DMS53 (cell line): ENCODE results near the gene RASA2.
A peak's percentile ranks its signal among the peaks of the same experiment; 100 is the strongest.
"Not testable (repeated sequence)": the region's sequence is repeated elsewhere in the genome, so short reads cannot be mapped to it uniquely, and the experiment has no call there.

ENCODE experiments used
- DNase-seq: peaks from one replicate; lab custom pipeline; 2025; lab: John Stamatoyannopoulos, UW

The RASA2 gene

GRCh38 chr3:141457624-141458236 is 29.1 kb upstream of the RASA2 start:
- peak; percentile 39 for DNase-seq

GRCh38 chr3:141459008-141459407 is 27.8 kb upstream of the RASA2 start:
- DNase-seq: no peak

GRCh38 chr3:141460097-141460704 is 26.6 kb upstream of the RASA2 start:
- DNase-seq: peak; percentile 86

GRCh38 chr3:141462176-141462859 is 24.5 kb upstream of the RASA2 start:
- DNase-seq: peak; percentile 77

GRCh38 chr3:141465221-141465620 is 21.6 kb upstream of the RASA2 start:
- DNase-seq: peak; percentile 6

GRCh38 chr3:141466633-141467169 is 20.1 kb upstream of the RASA2 start:
- DNase-seq: no peak

- DNase-seq: no peak
Observed at GRCh38 chr3:141469720-141470119, 17.1 kb upstream of the RASA2 start.

GRCh38 chr3:141471160-141471559 is 15.7 kb upstream of the RASA2 start:
- DNase-seq: no peak

- DNase-seq: no peak
Observed at GRCh38 chr3:141476033-141476432, 10.8 kb upstream of the RASA2 start.

GRCh38 chr3:141477224-141477623 is 9.6 kb upstream of the RASA2 start:
- peak; percentile 93 for DNase-seq

- DNase-seq: no peak
Observed at GRCh38 chr3:141478139-141478538, 8.7 kb upstream of the RASA2 start.

- DNase-seq: not testable (repeated sequence)
Observed at GRCh38 chr3:141478840-141479239, 8.0 kb upstream of the RASA2 start.

GRCh38 chr3:141482245-141482922 is 4.4 kb upstream of the RASA2 start:
- DNase-seq: no peak

- DNase-seq: no peak
Observed at GRCh38 chr3:141484701-141485287, 2.0 kb upstream of the RASA2 start.

GRCh38 chr3:141485641-141486495 is 959 bp upstream of the RASA2 start:
- peak; percentile 15 for DNase-seq

- DNase-seq: no peak
Observed at GRCh38 chr3:141486496-141486745, 406 bp upstream of the RASA2 start.

GRCh38 chr3:141487521-141488252 is 860 bp downstream of the RASA2 start:
- peak; percentile 93 for DNase-seq

- DNase-seq: no peak
Observed at GRCh38 chr3:141489203-141489602, 2.4 kb downstream of the RASA2 start.

GRCh38 chr3:141491081-141491480 is 4.3 kb downstream of the RASA2 start:
- no peak for DNase-seq

GRCh38 chr3:141491929-141492328 is 5.1 kb downstream of the RASA2 start:
- no peak for DNase-seq

- no peak for DNase-seq
Observed at GRCh38 chr3:141493184-141493583, 6.4 kb downstream of the RASA2 start.
